SK-N-SH (cell line): ENCODE measurements around the gene DCAF16. TPM values are rescaled to one million over a fixed set of nuclear protein-coding genes. Genes with fewer than 3 reads are reported as not detected.

Experiments used
- CTCF ChIA-PET: fragments of 300-600, 350-600 bp; formaldehyde crosslinking; extraction: SDS; loops from one replicate; lab custom pipeline; 2021; lab: Yijun Ruan, JAX
- POLR2A ChIA-PET: fragments of 350-600 bp; sonication (Branson Sonifier 250); formaldehyde crosslinking; extraction: SDS; loops from one replicate; lab custom pipeline; 2020; ENCODE audit warnings: antibody characterized with exemption, inconsistent platforms; lab: Yijun Ruan, JAX
- DNase-seq: peaks from one replicate; pipeline ENCODE4 v3.0.0; 2012
- H2AFZ ChIP-seq: fragments of 200-600 bp; sonication (generic); 2 replicates; pipeline ENCODE4 v1.8.1; 2016; ENCODE audit warnings: antibody characterized with exemption, mild to moderate bottlenecking, low read depth
- H3F3A ChIP-seq: fragments of 200-600 bp; sonication (generic); replicated peaks from 2 replicates; pipeline ENCODE3; 2016; ENCODE audit warnings: antibody characterized with exemption, mild to moderate bottlenecking; ENCODE audit not compliant: insufficient read depth
- H3K27ac ChIP-seq, 2 experiments: fragments of 200-500 bp in 1 of 2; fragments of 200-600 bp in 1 of 2; sonication (Bioruptor generic) in 1 of 2; sonication (generic), shearing (Covaris generic) in 1 of 2; 2 replicates each; pipeline versions ENCODE4 v1.5.1 to v1.6.1; 2014 to 2016; ENCODE audit warnings: low read depth in 2 of 2, inconsistent platforms in 1 of 2, low read length in 1 of 2, mild to moderate bottlenecking in 1 of 2, mixed read lengths in 1 of 2
- H3K27me3 ChIP-seq: fragments of 200-600 bp; sonication (generic), shearing (Covaris generic); 2 replicates; pipeline ENCODE4 v1.6.1; 2016; ENCODE audit warnings: mixed run types; ENCODE audit not compliant: insufficient read depth
- H3K36me3 ChIP-seq, 2 experiments: fragments of 200-500 bp in 1 of 2; fragments of 200-600 bp in 1 of 2; sonication (Bioruptor generic) in 1 of 2; sonication (generic) in 1 of 2; replicated peaks in 1 of 2; 2 replicates each; pipeline versions ENCODE3 to v1.5.1; 2014 to 2016; ENCODE audit warnings: low read length in 1 of 2, mild to moderate bottlenecking in 1 of 2; ENCODE audit not compliant: insufficient read depth in 2 of 2, control insufficient read depth in 1 of 2
- H3K4me1 ChIP-seq, 2 experiments: fragments of 200-500 bp in 1 of 2; fragments of 200-600 bp in 1 of 2; sonication (Bioruptor generic) in 1 of 2; sonication (generic), shearing (Covaris generic) in 1 of 2; 2 replicates each; pipeline versions ENCODE4 v1.5.1 to v1.6.1; 2014 to 2016; ENCODE audit warnings: low read depth in 1 of 2, low read length in 1 of 2, mixed run types in 1 of 2; ENCODE audit not compliant: insufficient read depth in 2 of 2, control insufficient read depth in 1 of 2
- H3K4me2 ChIP-seq: fragments of 200-600 bp; sonication (generic), shearing (Covaris generic); 2 replicates; pipeline ENCODE4 v1.6.1; 2017; ENCODE audit warnings: mixed run types
- H3K4me3 ChIP-seq, 2 experiments: fragments of 200-500 bp in 1 of 2; fragments of 200-600 bp in 1 of 2; sonication (Bioruptor generic) in 1 of 2; sonication (generic), shearing (Covaris generic) in 1 of 2; 2 replicates each; pipeline versions ENCODE4 v1.5.1 to v1.8.1; 2014 to 2016; ENCODE audit warnings: low read depth in 2 of 2, inconsistent platforms in 1 of 2, low read length in 1 of 2, mild to moderate bottlenecking in 1 of 2, mixed read lengths in 1 of 2, moderate library complexity in 1 of 2
- H3K79me2 ChIP-seq: fragments of 200-600 bp; sonication (generic); 2 replicates; pipeline ENCODE4 v1.8.1; 2017; ENCODE audit warnings: mild to moderate bottlenecking; ENCODE audit not compliant: insufficient read depth
- H3K9ac ChIP-seq: fragments of 200-600 bp; sonication (generic); 2 replicates; pipeline ENCODE4 v1.6.1; 2017; ENCODE audit warnings: mixed run types
- H3K9me2 ChIP-seq: fragments of 200-600 bp; sonication (generic); 2 replicates; pipeline ENCODE4 v1.6.1; 2017; ENCODE audit warnings: mixed run types
- H3K9me3 ChIP-seq: fragments of 200-600 bp; sonication (generic); 2 replicates; pipeline ENCODE4 v1.6.1; 2017; ENCODE audit warnings: mixed run types, mild to moderate bottlenecking, moderate library complexity
- H4K20me1 ChIP-seq: fragments of 200-600 bp; sonication (generic); 2 replicates; pipeline ENCODE4 v1.6.1; 2017; ENCODE audit warnings: mild to moderate bottlenecking, mixed run types; ENCODE audit not compliant: insufficient read depth
- CHD2 ChIP-seq: fragments of 150-350 bp; IDR thresholded peaks from 2 replicates; pipeline ENCODE4 v1.6.1; 2018; ENCODE audit warnings: low read length; ENCODE audit not compliant: partially characterized antibody
- ELF1 ChIP-seq: IDR thresholded peaks from 2 replicates; pipeline ENCODE4 v1.4.0; 2012
- EZH2phosphoT487 ChIP-seq: fragments of 200-600 bp; sonication (generic); IDR thresholded peaks from 2 replicates; pipeline ENCODE4 v1.6.1; 2017; ENCODE audit warnings: low read depth, mixed run types, mild to moderate bottlenecking, antibody characterized with exemption, moderate library complexity, borderline replicate concordance
- FOSL2 ChIP-seq: IDR thresholded peaks from 2 replicates; pipeline ENCODE4 v1.4.0; 2012; ENCODE audit warnings: low read depth, mild to moderate bottlenecking, moderate library complexity, borderline replicate concordance
- FOXJ3 ChIP-seq: sonication (generic); formaldehyde crosslinking; IDR thresholded peaks from 2 replicates; pipeline ENCODE4 v1.5.1; 2020; ENCODE audit warnings: mild to moderate bottlenecking, missing genetic modification reagents
- FOXM1 ChIP-seq: IDR thresholded peaks from 2 replicates; pipeline ENCODE4 v1.4.0; 2012; ENCODE audit warnings: low read depth, mild to moderate bottlenecking
- GATA2 ChIP-seq: sonication (generic); formaldehyde crosslinking; IDR thresholded peaks from 2 replicates; pipeline ENCODE4 v1.5.0; 2020; ENCODE audit warnings: mild to moderate bottlenecking, missing genetic modification reagents
- JUND ChIP-seq: IDR thresholded peaks from 2 replicates; pipeline ENCODE4 v1.4.0; 2012
- MXI1 ChIP-seq: IDR thresholded peaks from 2 replicates; pipeline ENCODE4 v1.6.1; 2012; ENCODE audit warnings: mild to moderate bottlenecking, low read depth, low read length, improper control_type of control experiment
- NFIC ChIP-seq: IDR thresholded peaks from 2 replicates; pipeline ENCODE4 v1.4.0; 2012; ENCODE audit warnings: borderline replicate concordance
- RFX5 ChIP-seq: IDR thresholded peaks from 2 replicates; pipeline ENCODE4 v1.6.1; 2012; ENCODE audit warnings: mild to moderate bottlenecking, improper control_type of control experiment, low read length
- RXRA ChIP-seq: IDR thresholded peaks from 2 replicates; pipeline ENCODE4 v1.4.0; 2012; ENCODE audit warnings: low read depth, mild to moderate bottlenecking, borderline replicate concordance
- SMC3 ChIP-seq: IDR thresholded peaks from 2 replicates; pipeline ENCODE4 v1.6.1; 2012; ENCODE audit warnings: low read depth, low read length, improper control_type of control experiment
- TAF1 ChIP-seq: IDR thresholded peaks from 2 replicates; pipeline ENCODE4 v1.6.1; 2012; ENCODE audit warnings: low read depth, mild to moderate bottlenecking, low read length, moderate library complexity, borderline replicate concordance
- TCF12 ChIP-seq: IDR thresholded peaks from 2 replicates; pipeline ENCODE4 v1.4.0; 2012
- YY1 ChIP-seq: IDR thresholded peaks from 2 replicates; pipeline ENCODE4 v1.4.0; 2012; ENCODE audit warnings: low read depth, mild to moderate bottlenecking
- WGBS: methylation state at CpG from one replicate; pipeline ENCODE4 v1.1.6; 2017; ENCODE audit warnings: low lambda C conversion rate; 5-methylcytosine and 5-hydroxymethylcytosine counted together
- polyA plus RNA-seq, 3 experiments: library from polyadenylated mRNA; depleted of rRNA; stranded (reverse); fragments of >200 nt; gene quantifications; 2 replicates each; pipeline ENCODE4 v1.2.3, GENCODE V29; 2012
- TF ChIP-seq, protein P1 (sequence below): IDR thresholded peaks from 2 replicates; pipeline ENCODE4 v1.4.0; 2012; ENCODE audit warnings: low read depth, borderline replicate concordance
- TF ChIP-seq, protein P2 (sequence below): IDR thresholded peaks from 2 replicates; pipeline ENCODE4; 2012
- TF ChIP-seq, protein P3 (sequence below): fragments of 200-600 bp; sonication (generic); IDR thresholded peaks from 2 replicates; pipeline ENCODE4 v1.6.1; 2017; ENCODE audit warnings: antibody characterized with exemption, mild to moderate bottlenecking, moderate library complexity
- TF ChIP-seq, protein P4 (sequence below): fragments of 150-350 bp; IDR thresholded peaks from 2 replicates; pipeline ENCODE4 v1.6.1; 2017; ENCODE audit warnings: antibody characterized with exemption, low read length, low read depth, borderline replicate concordance
- TF ChIP-seq, protein P5 (sequence below): fragments of 150-350 bp; IDR thresholded peaks from 2 replicates; pipeline ENCODE4 v1.6.1; 2016; ENCODE audit warnings: mild to moderate bottlenecking, low read depth, low read length

The DCAF16 gene
- polyA plus RNA-seq, 1 of the 3 experiments (the other 2 are of a cell fraction) = 23.5 TPM

DNA sequence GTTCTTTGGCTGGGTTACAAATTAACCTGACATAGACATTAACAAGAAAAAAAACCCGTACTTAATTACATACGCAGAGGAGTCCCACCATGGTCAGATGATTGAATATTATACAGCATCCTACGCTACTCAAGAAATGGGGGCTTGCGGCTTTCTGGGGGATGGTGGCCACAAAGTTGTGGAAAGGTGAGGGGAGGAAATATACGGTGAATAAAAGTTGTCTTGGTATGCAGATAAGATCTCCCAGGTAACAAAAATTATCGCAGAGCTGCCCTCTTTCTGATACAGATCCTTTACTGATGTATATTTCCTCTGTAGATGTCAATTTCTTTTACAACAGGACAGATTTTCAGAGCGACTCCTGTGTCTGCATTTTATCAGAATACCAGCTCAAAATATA lies 890 bp downstream of the DCAF16 start (continued):
- TF ChIP-seq RFX5 (no peak), JUND (no peak)

DNA sequence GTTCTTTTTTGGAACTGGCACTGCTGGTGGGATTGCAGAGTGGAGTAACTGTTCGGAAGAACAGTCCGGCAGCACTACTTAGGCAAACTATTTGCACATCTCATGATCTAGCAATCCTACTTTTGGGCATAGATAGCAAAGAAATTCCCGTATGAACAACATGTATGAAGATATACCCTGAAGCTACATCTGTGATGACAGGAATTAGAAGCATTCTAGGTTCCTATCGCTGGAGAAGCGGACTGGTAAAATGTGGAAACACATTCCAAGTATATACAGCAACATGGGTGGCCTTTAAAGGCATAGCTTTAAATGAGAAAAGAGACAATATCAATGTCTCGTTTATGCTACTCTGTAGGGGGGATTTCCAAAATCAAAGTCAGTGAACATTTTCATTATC lies 3.1 kb downstream of the DCAF16 start:
- DNase-seq = no peak
- Histone ChIP-seq H3K4me3 (peak overlapping the region; percentile 31 to 89), H3F3A (peaks cover 6% of the 10 kb centered on the region), H2AFZ (no peak overlapping the region), H3K9me2 (no peaks in the 10 kb centered on the region), H3K36me3 (peaks cover 37 to 45% of the 10 kb centered on the region in 2 experiments), H3K4me1 (peaks cover 4 to 16% of the 10 kb centered on the region in 2 experiments; a peak in 3 of 4 replicates), H3K27me3 (no peaks in the 10 kb centered on the region), H4K20me1 (peaks cover 41% of the 10 kb centered on the region), H3K27ac (no peak overlapping the region)
- 58% methylated on average over 6 of the region's 6 CpGs for WGBS
- ChIA-PET CTCF (interaction anchor here (0.8 to 4.8 kb wide), 16 partner anchors 8 to 788 kb away, joined by 3 to 44 read pairs (median 4); no protein-coding TSS in a partner anchor), POLR2A (no interaction called here)
- TF ChIP-seq RXRA (no peak), EZH2phosphoT487 (no peak), FOXM1 (no peak), TCF12 (no peak), SMC3 (no peak), GATA2 (CRISPR knock-in tag) (no peak), YY1 (no peak)
- TF ChIP-seq, protein P1, sequence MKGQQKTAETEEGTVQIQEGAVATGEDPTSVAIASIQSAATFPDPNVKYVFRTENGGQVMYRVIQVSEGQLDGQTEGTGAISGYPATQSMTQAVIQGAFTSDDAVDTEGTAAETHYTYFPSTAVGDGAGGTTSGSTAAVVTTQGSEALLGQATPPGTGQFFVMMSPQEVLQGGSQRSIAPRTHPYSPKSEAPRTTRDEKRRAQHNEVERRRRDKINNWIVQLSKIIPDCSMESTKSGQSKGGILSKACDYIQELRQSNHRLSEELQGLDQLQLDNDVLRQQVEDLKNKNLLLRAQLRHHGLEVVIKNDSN = no peak
- TF ChIP-seq, all 33 proteins: peak for 0
- Histone ChIP-seq H3K9me3 (no peaks in the 10 kb centered on the region), H3K4me2 (peak overlapping the region; percentile 86), H3K79me2 (peaks cover 97% of the 10 kb centered on the region), H3K9ac (peak overlapping the region; percentile 16; the same call in 1 of the 2 replicates)

DNA sequence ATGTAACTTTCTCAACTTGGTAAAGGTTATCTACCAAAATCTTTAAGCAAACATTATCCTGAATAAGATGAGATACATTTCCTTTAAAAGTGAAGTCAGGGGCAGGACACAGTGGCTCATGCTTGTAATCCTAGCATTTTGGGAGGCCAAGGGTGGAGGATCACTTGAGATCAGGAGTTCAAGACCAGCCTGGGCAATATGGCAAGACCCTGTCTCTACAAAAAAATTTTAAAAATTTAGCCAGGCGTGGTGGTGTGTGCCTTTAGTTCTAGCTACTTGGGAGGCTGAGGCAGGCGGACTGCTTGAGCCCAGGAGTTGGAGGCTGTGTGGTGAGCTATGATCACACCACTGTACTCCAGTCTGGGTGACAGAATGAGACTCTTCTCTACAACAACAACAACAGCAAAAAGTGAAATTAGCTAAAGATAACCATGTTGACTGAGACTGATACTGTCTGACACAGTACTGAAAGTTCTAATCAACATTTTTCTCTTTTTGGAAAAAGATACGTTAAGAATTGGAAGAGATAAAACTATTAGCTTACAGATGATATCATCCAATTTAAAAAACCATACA lies 4.9 kb downstream of the DCAF16 start:
- Histone ChIP-seq H3K36me3 (peaks cover 48 to 50% of the 10 kb centered on the region in 2 experiments), H3K9me3 (no peaks in the 10 kb centered on the region), H3K9ac (no peak overlapping the region), H3K4me2 (no peak overlapping the region), H4K20me1 (peaks cover 41% of the 10 kb centered on the region), H3K79me2 (peaks cover 96% of the 10 kb centered on the region), H3K27me3 (no peaks in the 10 kb centered on the region), H3K4me3 (no peak overlapping the region), H3K4me1 (peaks cover 4 to 16% of the 10 kb centered on the region in 2 experiments; a peak in 3 of 4 replicates), H3F3A (peaks cover 6% of the 10 kb centered on the region), H3K27ac (no peak overlapping the region), H3K9me2 (no peaks in the 10 kb centered on the region), H2AFZ (no peak overlapping the region)
- ChIA-PET POLR2A (no interaction called here), CTCF (interaction anchor here (0.6 to 2.0 kb wide), 5 partner anchors 9 to 256 kb away, joined by 3 to 7 read pairs (median 4); no protein-coding TSS in a partner anchor)
- WGBS = 97% methylated on average over 3 of the region's 3 CpGs
- no peak for DNase-seq
- TF ChIP-seq, protein P2, sequence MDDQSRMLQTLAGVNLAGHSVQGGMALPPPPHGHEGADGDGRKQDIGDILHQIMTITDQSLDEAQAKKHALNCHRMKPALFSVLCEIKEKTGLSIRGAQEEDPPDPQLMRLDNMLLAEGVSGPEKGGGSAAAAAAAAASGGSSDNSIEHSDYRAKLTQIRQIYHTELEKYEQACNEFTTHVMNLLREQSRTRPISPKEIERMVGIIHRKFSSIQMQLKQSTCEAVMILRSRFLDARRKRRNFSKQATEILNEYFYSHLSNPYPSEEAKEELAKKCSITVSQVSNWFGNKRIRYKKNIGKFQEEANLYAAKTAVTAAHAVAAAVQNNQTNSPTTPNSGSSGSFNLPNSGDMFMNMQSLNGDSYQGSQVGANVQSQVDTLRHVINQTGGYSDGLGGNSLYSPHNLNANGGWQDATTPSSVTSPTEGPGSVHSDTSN = no peak
- no peak for TF ChIP-seq NFIC
- TF ChIP-seq EZH2phosphoT487 = no peak
- no peak for TF ChIP-seq CHD2
- TF ChIP-seq FOSL2 = no peak
- no peak for TF ChIP-seq TAF1
- TF ChIP-seq, protein P3, sequence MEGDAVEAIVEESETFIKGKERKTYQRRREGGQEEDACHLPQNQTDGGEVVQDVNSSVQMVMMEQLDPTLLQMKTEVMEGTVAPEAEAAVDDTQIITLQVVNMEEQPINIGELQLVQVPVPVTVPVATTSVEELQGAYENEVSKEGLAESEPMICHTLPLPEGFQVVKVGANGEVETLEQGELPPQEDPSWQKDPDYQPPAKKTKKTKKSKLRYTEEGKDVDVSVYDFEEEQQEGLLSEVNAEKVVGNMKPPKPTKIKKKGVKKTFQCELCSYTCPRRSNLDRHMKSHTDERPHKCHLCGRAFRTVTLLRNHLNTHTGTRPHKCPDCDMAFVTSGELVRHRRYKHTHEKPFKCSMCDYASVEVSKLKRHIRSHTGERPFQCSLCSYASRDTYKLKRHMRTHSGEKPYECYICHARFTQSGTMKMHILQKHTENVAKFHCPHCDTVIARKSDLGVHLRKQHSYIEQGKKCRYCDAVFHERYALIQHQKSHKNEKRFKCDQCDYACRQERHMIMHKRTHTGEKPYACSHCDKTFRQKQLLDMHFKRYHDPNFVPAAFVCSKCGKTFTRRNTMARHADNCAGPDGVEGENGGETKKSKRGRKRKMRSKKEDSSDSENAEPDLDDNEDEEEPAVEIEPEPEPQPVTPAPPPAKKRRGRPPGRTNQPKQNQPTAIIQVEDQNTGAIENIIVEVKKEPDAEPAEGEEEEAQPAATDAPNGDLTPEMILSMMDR = no peak
- TF ChIP-seq MXI1 = no peak
- TF ChIP-seq, protein P4, sequence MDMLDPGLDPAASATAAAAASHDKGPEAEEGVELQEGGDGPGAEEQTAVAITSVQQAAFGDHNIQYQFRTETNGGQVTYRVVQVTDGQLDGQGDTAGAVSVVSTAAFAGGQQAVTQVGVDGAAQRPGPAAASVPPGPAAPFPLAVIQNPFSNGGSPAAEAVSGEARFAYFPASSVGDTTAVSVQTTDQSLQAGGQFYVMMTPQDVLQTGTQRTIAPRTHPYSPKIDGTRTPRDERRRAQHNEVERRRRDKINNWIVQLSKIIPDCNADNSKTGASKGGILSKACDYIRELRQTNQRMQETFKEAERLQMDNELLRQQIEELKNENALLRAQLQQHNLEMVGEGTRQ = no peak
- TF ChIP-seq, protein P5, sequence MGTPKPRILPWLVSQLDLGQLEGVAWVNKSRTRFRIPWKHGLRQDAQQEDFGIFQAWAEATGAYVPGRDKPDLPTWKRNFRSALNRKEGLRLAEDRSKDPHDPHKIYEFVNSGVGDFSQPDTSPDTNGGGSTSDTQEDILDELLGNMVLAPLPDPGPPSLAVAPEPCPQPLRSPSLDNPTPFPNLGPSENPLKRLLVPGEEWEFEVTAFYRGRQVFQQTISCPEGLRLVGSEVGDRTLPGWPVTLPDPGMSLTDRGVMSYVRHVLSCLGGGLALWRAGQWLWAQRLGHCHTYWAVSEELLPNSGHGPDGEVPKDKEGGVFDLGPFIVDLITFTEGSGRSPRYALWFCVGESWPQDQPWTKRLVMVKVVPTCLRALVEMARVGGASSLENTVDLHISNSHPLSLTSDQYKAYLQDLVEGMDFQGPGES = no peak
- no peak for TF ChIP-seq GATA2 (CRISPR knock-in tag)
- TF ChIP-seq JUND = no peak
- no peak for TF ChIP-seq YY1
- no peak for TF ChIP-seq ELF1
- no peak for TF ChIP-seq FOXJ3 (CRISPR knock-in tag)
